Left forelimb (tissue), 1 donor: Measurements from ENCODE around the gene ZNF507.

Experiments
- DNase-seq: peaks from one replicate; pipeline ENCODE4 v3.0.0-alpha.2; 2018; ENCODE audit warnings: low spot score

The ZNF507 gene

GRCh38 chr19:32339988-32340874 lies 5.2 kb upstream of the ZNF507 start:
- DNase-seq: no peak

GRCh38 chr19:32342695-32343094 lies 2.7 kb upstream of the ZNF507 start:
- DNase-seq: no peak

GRCh38 chr19:32343550-32344262 lies 1.7 kb upstream of the ZNF507 start:
- DNase-seq: no peak

- no peak for DNase-seq
Measured at GRCh38 chr19:32346901-32347300, 1.5 kb downstream of the ZNF507 start.

- no peak for DNase-seq
Measured at GRCh38 chr19:32347573-32347972, 2.2 kb downstream of the ZNF507 start.

GRCh38 chr19:32349051-32349450 lies 3.6 kb downstream of the ZNF507 start:
- DNase-seq: no peak

GRCh38 chr19:32349724-32350470 lies 4.5 kb downstream of the ZNF507 start:
- no peak for DNase-seq

- no peak for DNase-seq
Measured at GRCh38 chr19:32350471-32350865, 5.1 kb downstream of the ZNF507 start.

- no peak for DNase-seq
Measured at GRCh38 chr19:32350987-32351348, 5.6 kb downstream of the ZNF507 start.

GRCh38 chr19:32352241-32352630 lies 6.8 kb downstream of the ZNF507 start:
- no peak for DNase-seq

- DNase-seq: no peak
Measured at GRCh38 chr19:32354345-32354744, 8.9 kb downstream of the ZNF507 start.

- no peak for DNase-seq
Measured at GRCh38 chr19:32355309-32355708, 9.9 kb downstream of the ZNF507 start.

- DNase-seq: no peak
Measured at GRCh38 chr19:32357720-32358119, 12.3 kb downstream of the ZNF507 start.

- no peak for DNase-seq
Measured at GRCh38 chr19:32358321-32358720, 12.9 kb downstream of the ZNF507 start.

- DNase-seq: no peak
Measured at GRCh38 chr19:32359581-32359980, 14.2 kb downstream of the ZNF507 start.

GRCh38 chr19:32361574-32362317 lies 16.3 kb downstream of the ZNF507 start:
- no peak for DNase-seq

GRCh38 chr19:32362318-32362691 lies 16.9 kb downstream of the ZNF507 start:
- no peak for DNase-seq

GRCh38 chr19:32363175-32363574 lies 17.8 kb downstream of the ZNF507 start:
- DNase-seq: no peak

GRCh38 chr19:32363632-32364031 lies 18.2 kb downstream of the ZNF507 start:
- no peak for DNase-seq

GRCh38 chr19:32364040-32364439 lies 18.6 kb downstream of the ZNF507 start:
- DNase-seq: no peak

GRCh38 chr19:32367063-32367462 lies 21.7 kb downstream of the ZNF507 start:
- no peak for DNase-seq

GRCh38 chr19:32367948-32368536 lies 22.6 kb downstream of the ZNF507 start:
- DNase-seq: no peak
